HG02759 (cell line): ENCODE results near the gene MZT2A.
A peak's percentile ranks its signal among the peaks of the same experiment; 100 is the strongest.
"Not testable (repeated sequence)": the region's sequence is repeated elsewhere in the genome, so short reads cannot be mapped to it uniquely, and the experiment has no call there.

Experiments used
- ATAC-seq: cut with Tn5 transposase; IDR thresholded peaks from one replicate; pipeline ENCODE4 v1.9.1; 2021; ENCODE audit warnings: mild to moderate bottlenecking, moderate library complexity; ENCODE audit not compliant: unreplicated experiment

Gene MZT2A

GRCh38 chr2:131493199-131493968, 1.2 kb upstream of the MZT2A start:
- ATAC-seq: peak; percentile 27

DNA sequence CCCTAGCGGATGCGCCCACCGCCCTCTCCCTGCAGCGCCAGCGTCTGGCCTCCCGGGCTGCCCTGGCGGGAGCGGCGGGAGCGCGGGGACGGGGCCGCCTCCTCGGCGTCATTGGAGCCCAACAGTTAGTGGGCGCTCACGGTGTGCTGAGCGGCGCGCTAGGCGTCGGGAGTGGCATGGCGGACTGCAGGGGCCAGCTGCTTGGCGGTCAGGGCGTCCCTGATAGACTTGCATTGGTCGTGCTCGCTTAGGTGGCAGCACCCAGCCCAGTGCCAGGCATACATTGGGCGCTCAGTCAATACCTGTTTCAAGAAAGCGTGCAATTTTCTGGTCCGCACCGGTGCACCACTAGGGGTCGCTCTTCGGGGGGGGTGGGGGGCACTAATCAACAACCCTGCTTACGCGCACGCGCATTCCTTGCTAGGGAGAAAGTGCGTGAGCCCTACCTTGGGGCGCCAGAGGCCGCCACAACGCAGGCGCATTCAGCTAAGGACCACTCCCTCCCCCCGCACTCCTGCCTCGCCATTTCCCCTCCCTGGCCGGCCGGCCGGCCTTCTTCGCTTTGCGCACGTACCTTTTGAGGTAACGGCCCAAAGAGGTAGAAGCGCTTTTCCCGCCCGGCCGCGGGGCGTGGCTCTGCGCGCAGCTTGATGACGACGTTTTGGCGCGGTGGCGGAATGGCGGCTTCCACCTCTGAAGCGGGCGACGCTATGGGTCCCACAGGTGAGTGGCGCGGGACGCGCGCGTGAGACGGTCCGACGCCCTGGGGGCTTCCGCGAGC, 411 bp upstream of the MZT2A start:
- peak; percentile 73 for ATAC-seq

DNA sequence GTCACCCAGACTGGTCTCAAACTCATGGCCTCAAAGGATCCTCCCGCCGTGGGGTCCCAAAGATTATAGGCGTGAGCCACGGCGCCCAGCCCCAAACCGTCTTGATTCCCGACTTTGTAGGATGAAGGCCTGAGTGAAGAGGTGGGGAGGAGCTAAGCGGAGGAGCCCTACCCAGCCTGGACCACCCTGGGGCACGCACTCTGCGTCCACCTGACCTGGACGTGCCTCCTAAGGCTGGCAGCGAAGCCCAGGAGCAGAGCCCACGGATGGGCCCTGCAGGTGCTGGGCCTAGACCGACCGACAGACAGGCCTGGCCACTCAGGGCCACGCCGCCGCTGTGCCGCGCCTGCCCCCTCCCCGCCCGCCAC, 744 bp downstream of the MZT2A start:
- ATAC-seq: peak; percentile 0

GRCh38 chr2:131490616-131491468, 1.4 kb downstream of the MZT2A start:
- ATAC-seq: not testable (repeated sequence)

- ATAC-seq: no peak
Observed at GRCh38 chr2:131488306-131489205, 3.6 kb downstream of the MZT2A start.

DNA sequence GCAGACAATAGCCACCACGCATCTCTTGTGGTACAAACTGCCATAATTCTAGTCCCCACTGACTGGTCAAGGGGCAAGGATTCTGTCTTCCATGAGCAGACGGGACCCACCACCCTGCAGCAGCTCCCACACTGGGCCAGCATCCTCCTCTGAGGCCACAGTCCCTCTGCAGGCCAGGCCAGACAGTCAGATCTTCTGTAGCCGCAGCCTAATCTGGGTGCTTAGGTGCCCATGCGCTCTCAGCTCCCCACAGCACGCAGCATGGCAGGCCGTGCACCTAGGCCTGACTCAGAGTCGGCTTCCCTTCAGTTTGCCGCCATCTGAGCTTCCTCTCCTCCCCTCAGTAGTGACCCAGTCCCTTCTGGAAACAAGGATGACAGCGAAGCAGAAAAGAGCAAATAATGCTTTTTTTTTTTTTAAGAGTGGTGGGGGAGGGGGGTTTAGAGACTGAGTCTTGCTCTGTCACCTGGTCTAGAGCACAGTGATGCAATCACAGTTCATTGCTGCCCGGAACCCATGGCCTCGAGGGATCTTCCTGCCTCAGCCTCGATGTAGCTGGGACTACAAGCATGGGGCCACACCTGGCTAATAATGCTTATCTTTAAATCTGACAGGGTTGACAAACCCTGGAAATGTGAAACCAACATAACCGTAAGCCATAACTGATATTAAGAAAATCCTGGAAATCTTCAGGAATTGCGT, 5.8 kb downstream of the MZT2A start:
- ATAC-seq: not testable (repeated sequence)

DNA sequence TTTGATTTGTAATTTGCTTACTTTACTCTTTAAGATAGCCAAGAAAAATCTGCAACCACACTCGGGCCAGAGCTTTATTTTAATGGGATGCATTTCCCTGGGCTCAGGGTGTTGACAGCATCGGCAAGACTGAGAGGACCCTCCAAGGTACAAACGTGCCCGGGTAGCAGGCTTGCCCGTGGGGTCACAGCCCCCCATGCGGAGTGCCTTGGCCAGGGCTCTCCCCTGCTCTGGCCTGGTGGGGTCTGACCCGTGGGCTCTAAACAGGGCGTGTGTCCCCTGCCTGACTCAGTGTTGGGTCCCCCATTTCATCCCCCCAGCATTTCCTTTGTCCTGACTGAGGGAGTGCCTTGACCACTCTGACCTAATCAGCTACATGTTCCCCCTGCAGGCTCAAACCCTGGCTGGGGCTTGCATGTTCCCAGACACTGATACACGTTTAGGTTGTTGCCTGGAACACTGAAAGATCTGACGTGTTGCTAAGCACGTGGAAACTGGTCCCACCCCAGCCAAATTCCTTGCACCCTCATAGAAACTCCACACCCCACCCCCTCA, 7.2 kb downstream of the MZT2A start:
- ATAC-seq: not testable (repeated sequence)

GRCh38 chr2:131483981-131484820, 8.0 kb downstream of the MZT2A start:
- not testable (repeated sequence) for ATAC-seq

- not testable (repeated sequence) for ATAC-seq
Observed at GRCh38 chr2:131482506-131483155, 9.6 kb downstream of the MZT2A start.

- not testable (repeated sequence) for ATAC-seq
Observed at GRCh38 chr2:131480351-131480750, 11.8 kb downstream of the MZT2A start.

DNA sequence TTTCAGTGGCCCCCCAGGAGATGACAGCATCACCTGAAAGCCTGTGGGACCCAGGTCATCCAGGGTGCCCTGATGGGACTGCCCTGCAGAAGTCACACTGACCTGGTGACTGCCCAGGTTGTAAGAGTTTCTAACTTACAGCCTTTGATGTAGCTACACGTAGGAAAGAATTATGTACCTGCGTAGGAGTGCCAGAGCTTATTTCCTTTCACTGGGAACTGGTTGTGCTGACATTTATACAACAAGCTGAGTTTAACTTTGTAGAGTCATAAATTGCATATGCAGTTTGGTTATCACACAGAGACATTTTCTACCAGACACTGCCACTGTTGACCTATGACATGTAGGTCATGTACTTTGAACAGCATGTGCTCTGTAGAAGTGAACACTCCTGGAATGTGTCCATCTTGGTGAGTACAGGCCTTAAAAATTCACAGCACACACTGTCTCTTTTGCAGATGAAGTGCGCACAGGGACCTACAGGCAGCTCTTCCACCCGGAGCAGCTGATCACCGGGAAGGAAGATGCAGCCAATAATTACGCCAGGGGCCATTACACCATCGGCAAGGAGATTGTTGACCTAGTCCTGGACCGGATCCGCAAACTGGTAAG, 13.2 kb downstream of the MZT2A start:
- not testable (repeated sequence) for ATAC-seq

DNA sequence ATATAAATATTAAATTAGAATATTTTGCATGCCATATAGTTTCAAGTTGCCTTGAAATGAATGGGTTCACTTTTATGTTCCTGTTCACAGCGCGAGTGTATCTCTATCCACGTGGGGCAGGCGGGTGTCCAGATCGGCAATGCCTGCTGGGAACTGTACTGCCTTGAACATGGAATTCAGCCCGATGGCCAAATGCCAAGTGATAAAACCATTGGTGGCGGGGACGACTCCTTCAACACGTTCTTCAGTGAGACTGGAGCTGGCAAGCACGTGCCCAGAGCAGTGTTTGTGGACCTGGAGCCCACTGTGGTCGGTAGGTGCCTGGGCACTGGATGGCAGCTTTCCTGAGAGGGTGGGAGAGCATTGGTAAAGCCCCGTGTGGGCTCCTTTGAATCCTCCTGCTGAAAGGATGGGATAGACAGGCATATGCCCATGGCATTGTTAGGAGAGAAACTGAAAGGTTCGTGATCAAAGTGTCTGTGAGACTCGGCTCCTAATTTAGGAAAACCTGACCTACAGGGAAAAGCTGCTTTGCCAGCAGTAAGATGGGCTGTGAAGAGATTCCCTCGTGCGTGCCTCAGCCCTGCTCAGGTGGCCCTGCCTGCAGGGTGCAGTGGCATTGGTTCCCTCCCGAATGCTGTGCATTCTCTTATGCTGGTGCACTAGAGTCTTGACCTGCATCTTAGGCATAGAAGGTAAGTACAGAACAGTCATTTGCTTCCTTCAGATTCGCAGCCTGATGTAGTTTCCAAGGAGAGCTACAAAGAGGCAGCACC, 13.9 kb downstream of the MZT2A start:
- not testable (repeated sequence) for ATAC-seq

DNA sequence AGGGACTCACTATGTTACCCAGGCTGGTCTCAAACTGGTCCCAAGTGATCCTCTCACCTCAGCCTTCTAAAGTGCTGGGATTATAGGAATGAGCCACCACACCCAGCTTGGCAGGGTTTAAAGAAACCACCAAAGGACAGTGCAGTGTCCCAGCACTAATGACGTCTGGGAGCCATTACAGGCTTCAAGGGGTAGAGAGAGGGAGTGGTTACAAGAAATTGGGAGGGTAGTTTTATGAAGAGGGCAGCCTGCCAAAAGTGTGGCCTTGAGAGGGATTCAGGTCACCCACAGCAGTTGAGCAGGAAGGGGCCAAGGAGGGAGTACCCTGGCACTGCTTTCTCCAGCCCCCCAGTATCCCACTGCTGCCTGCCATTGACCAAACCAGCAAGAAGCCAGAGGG, 15.0 kb downstream of the MZT2A start:
- not testable (repeated sequence) for ATAC-seq

DNA sequence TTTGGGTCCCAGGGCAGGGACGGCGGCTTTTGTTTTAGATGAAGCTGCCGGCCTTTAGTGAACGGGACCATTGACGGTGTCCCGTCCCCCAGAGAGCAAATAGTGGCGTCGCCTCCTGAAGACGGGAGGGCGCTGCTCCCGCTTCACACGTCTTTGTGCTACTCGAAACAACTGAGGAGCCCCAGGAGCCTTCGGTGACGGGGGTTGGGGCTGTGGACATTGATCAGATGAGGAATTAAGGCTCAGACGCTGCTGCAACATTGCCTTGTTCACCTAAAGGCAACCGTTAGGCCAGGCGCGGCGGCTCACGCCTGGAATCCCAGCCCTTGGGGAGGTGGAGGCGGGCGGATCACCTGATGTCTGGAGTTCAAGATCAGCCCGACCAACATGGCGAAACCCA, 15.8 kb downstream of the MZT2A start:
- not testable (repeated sequence) for ATAC-seq

DNA sequence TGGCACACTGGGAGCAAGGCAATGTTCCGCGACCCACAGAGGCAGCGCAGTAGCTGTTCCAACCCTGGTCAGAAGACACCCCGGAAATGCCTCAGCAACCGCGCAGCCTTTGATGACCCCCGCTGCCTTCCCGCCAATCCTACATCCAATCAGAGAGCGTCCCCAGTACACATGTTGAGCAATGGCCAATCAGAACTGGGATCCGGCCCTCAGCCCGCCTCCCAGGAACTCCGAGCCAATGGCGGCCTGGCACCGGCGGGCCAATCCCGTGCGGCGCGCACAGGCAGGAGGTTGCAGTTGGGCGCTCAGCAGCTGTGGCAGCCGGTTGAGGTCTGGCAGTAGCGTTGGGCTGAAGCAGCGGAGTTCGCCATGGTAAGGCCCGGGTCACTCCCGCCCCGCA, 16.4 kb downstream of the MZT2A start, which contains the start of gene TUBA3D:
Gene TUBA3D (plus strand): TSS at position 289 of the 400 bp plus-strand sequence. CDS start 81 bp downstream, at position 370.
- no peak for ATAC-seq

- ATAC-seq: not testable (repeated sequence)
Observed at GRCh38 chr2:131473266-131473665, 18.9 kb downstream of the MZT2A start.
